Coronary artery (tissue), 2 donors: ENCODE data around the gene MKKS.

ENCODE experiments used
- DNase-seq: peaks from one replicate; pipeline ENCODE4 v3.0.0-alpha.2; 2017; ENCODE audit warnings: low spot score
- H3K27ac ChIP-seq, 2 donors: fragments of 200-600 bp; sonication (generic); one replicate each; pipeline ENCODE4 v1.5.1; 2016 to 2019
- H3K4me3 ChIP-seq: fragments of 200-600 bp; sonication (generic); 2 replicates; pipeline ENCODE4 v1.5.1; 2016; ENCODE audit warnings: mild to moderate bottlenecking, moderate library complexity
- CTCF ChIP-seq: fragments of 200-600 bp; sonication (generic); IDR thresholded peaks from one replicate; pipeline ENCODE4 v1.5.1; 2019; ENCODE audit warnings: antibody characterized with exemption

MKKS gene

GRCh38 chr20:10352934-10353824, 80.8 kb downstream of the MKKS start:
- H3K4me3 ChIP-seq: no peak overlapping the region
- no peak for TF ChIP-seq CTCF
- H3K27ac ChIP-seq: no peak overlapping the region
- DNase-seq: no peak
